ENCODE measurements around the gene MED12L.

DNA sequence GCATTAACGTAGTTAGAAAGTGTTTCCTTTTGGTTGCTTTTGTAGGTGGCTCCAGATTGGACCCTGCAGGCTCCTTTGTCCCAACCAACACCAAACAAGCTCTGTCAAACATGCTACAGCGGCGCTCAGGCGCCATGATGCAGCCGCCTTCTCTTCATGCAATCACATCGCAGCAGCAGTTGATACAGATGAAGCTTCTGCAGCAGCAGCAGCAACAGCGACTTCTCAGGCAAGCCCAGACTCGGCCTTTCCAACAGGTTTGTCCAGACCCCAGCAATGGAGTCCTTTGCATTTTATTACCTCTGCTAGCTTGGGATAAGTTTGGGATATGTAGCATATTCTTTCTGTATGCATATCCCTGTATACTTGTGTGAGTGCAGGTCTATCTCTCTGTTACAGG is 309.1 kb downstream of the MED12L start:
- TF ChIP-seq CTCF (conservative IDR thresholded peaks at IDR 0.05 in 1 of 2, IDR thresholded peaks at IDR 0.05 in 1 of 2; ENCODE audit: low read depth in 1 of 2, low read length in 2 of 2) (no peak), EZH2 (IDR thresholded peaks at IDR 0.05; ENCODE audit: low read length, missing control alignments) (no peak)

Data from fibroblast of lung (primary cell).